Uterus (tissue), 4 donors: ENCODE data around the gene FCRL4. TPM values are rescaled to one million over a fixed set of nuclear protein-coding genes. Genes with fewer than 3 reads are reported as not detected.

Source experiments
- total RNA-seq, 4 donors: library from RNA; depleted of rRNA in 3 of 4; stranded (reverse); fragments of >200 nt in 3 of 4; gene quantifications; one replicate each; pipeline versions ENCODE4 v1.1.0 to v1.2.4, GENCODE V29; 2014 to 2023
- donor health status: DM: yes; HTN: yes; CAD: no.

The FCRL4 gene
- total RNA-seq, 4 donors from 2014 or later: not detected

Other genes starting within 250 kb of the FCRL4 start
- 1 to 10 TPM in 1 of 4 donors, under 1 TPM in 1, not detected in 2; 0.48 to 1.3 TPM for gene FCRL5, start 45.6 kb downstream of the FCRL4 start, total RNA-seq
- gene FCRL3, start 102.7 kb upstream of the FCRL4 start, total RNA-seq: under 1 TPM in 1 of 4 donors, not detected in 3; 0.21 TPM
- gene FCRL2, start 179.0 kb upstream of the FCRL4 start, total RNA-seq: under 1 TPM; 0.51 to 0.67 (median 0.57) TPM
- gene FCRL1, start 222.0 kb upstream of the FCRL4 start, total RNA-seq: 1 to 10 TPM in 1 of 4 donors, under 1 TPM in 1, not detected in 2; 0.27 to 1.1 TPM
- not detected for gene CD5L, start 243.7 kb upstream of the FCRL4 start, total RNA-seq